Vagina (tissue), 2 donors: Measurements from ENCODE around the gene FAM171A2.
"Not testable (repeated sequence)": the region's sequence is repeated elsewhere in the genome, so short reads cannot be mapped to it uniquely, and the experiment has no call there.

Experiments
- POLR2AphosphoS5 ChIP-seq, 2 donors: sonication (generic); formaldehyde crosslinking; IDR thresholded peaks; one replicate each; pipeline ENCODE4 v1.9.0; 2017; ENCODE audit warnings: antibody characterized with exemption in 2 of 2, mild to moderate bottlenecking in 2 of 2, low read depth in 1 of 2; ENCODE audit not compliant: insufficient read depth in 1 of 2
- TF ChIP-seq, protein P1 (sequence below), 3 experiments: fragments of 450-650 bp in 2 of 3; fragments of 200-600 bp in 1 of 3; sonication (generic) in 1 of 3; IDR thresholded peaks; one replicate each; pipeline ENCODE4 v1.5.1; 2017 to 2019; ENCODE audit warnings: antibody characterized with exemption in 3 of 3, mild to moderate bottlenecking in 2 of 3, moderate library complexity in 2 of 3

DNA sequence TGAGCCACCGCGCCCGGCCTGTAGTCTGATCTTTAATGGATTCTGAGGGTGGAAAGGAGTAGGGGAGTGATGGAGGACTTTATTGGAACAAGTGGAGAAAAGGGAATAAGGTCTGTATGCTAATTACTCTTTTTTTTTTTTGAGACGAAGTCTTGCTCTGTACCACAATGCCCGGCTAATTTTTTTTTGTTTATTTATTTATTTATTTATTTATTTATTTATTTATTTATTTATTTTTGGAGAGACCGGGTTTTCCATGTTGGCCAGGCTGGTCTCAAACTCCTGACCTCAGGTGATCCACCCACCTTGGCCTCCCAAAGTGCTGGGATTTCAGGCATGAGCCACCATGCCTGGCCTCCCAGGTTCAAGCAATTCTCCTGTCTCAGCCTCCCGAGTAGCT is 34.1 kb downstream of the FAM171A2 start:
- TF ChIP-seq, protein P1, sequence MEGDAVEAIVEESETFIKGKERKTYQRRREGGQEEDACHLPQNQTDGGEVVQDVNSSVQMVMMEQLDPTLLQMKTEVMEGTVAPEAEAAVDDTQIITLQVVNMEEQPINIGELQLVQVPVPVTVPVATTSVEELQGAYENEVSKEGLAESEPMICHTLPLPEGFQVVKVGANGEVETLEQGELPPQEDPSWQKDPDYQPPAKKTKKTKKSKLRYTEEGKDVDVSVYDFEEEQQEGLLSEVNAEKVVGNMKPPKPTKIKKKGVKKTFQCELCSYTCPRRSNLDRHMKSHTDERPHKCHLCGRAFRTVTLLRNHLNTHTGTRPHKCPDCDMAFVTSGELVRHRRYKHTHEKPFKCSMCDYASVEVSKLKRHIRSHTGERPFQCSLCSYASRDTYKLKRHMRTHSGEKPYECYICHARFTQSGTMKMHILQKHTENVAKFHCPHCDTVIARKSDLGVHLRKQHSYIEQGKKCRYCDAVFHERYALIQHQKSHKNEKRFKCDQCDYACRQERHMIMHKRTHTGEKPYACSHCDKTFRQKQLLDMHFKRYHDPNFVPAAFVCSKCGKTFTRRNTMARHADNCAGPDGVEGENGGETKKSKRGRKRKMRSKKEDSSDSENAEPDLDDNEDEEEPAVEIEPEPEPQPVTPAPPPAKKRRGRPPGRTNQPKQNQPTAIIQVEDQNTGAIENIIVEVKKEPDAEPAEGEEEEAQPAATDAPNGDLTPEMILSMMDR (IDR thresholded peaks at IDR 0.05): not testable (repeated sequence)
- TF ChIP-seq POLR2AphosphoS5 (IDR thresholded peaks at IDR 0.05; ENCODE audit: insufficient read depth in 1 of 2, low read depth in 1 of 2): not testable (repeated sequence)
